Measurements from ENCODE around the gene HSPA9. TPM values are rescaled to one million over a fixed set of nuclear protein-coding genes. Genes with fewer than 3 reads are reported as not detected.

Gene HSPA9
- total and polyA plus RNA-seq, 2 of the 13 experiments (the other 11 are each of a cell fraction or from before 2014, with no cell fraction given) = 165 to 478 TPM

DNA sequence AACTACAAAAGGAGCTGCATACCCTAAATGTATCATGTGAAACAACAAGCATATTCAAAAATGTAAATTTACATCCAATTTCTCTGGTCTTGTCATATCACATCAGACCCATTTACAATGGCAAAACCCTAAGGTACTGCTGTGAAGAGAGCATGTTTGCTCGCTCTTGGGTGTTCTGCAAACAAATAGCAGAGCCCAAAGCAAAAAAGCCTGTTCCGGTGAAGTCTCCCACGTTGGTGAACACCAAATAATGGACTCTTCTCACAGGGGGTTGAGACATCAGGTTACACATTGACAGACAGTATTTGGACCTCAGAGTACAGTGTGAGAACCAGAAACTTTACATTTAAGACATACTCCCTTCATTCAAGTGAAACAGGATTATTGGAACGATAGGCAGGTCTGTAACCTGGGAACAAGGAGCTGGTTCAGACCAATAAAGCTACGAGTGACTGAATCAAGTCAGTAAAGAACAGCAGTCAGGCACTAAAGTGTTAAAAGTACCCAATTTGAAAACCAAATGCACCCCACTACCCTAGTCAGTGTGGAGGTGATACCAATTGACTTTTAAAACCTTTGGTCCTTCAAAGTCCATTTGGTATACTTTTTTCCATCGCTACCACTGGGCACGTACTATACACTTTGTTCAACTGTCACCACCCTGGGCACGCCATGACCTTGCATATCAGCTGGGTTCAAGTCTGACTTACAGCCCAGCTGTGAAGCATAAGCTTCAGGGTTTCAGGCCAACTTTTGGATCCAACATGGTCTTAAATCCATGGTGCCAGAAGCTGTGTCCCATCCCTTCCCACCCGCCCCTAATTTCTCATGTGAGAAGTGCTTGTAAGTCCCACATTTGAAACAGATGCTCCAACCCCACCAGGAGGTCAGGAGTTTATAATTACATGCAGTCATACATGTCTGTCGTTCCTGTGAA, 68.6 kb downstream of the HSPA9 start (continued):
- TF ChIP-seq, protein P1, sequence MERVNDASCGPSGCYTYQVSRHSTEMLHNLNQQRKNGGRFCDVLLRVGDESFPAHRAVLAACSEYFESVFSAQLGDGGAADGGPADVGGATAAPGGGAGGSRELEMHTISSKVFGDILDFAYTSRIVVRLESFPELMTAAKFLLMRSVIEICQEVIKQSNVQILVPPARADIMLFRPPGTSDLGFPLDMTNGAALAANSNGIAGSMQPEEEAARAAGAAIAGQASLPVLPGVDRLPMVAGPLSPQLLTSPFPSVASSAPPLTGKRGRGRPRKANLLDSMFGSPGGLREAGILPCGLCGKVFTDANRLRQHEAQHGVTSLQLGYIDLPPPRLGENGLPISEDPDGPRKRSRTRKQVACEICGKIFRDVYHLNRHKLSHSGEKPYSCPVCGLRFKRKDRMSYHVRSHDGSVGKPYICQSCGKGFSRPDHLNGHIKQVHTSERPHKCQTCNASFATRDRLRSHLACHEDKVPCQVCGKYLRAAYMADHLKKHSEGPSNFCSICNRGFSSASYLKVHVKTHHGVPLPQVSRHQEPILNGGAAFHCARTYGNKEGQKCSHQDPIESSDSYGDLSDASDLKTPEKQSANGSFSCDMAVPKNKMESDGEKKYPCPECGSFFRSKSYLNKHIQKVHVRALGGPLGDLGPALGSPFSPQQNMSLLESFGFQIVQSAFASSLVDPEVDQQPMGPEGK (CRISPR knock-in tag; IDR thresholded peaks at IDR 0.05) = peak; percentile 38; the same call in 1 of the 2 replicates
- no peak for TF ChIP-seq TBP (CRISPR knock-in tag; IDR thresholded peaks at IDR 0.05)
- 0 out of 2 replicates have a peak, but pooled peaks have one; percentile 28 for TF ChIP-seq ZSCAN31 (CRISPR knock-in tag; IDR thresholded peaks at IDR 0.05; ENCODE audit: low read depth)
- no peak for TF ChIP-seq ZNF30 (CRISPR knock-in tag; IDR thresholded peaks at IDR 0.05)
- TF ChIP-seq, protein P2, sequence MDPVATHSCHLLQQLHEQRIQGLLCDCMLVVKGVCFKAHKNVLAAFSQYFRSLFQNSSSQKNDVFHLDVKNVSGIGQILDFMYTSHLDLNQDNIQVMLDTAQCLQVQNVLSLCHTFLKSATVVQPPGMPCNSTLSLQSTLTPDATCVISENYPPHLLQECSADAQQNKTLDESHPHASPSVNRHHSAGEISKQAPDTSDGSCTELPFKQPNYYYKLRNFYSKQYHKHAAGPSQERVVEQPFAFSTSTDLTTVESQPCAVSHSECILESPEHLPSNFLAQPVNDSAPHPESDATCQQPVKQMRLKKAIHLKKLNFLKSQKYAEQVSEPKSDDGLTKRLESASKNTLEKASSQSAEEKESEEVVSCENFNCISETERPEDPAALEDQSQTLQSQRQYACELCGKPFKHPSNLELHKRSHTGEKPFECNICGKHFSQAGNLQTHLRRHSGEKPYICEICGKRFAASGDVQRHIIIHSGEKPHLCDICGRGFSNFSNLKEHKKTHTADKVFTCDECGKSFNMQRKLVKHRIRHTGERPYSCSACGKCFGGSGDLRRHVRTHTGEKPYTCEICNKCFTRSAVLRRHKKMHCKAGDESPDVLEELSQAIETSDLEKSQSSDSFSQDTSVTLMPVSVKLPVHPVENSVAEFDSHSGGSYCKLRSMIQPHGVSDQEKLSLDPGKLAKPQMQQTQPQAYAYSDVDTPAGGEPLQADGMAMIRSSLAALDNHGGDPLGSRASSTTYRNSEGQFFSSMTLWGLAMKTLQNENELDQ (CRISPR knock-in tag; IDR thresholded peaks at IDR 0.05; ENCODE audit: borderline replicate concordance) = no peak
- no peak for TF ChIP-seq CHD4 (IDR thresholded peaks at IDR 0.05; ENCODE audit: borderline replicate concordance, low read length)
- TF ChIP-seq LCORL (IDR thresholded peaks at IDR 0.05) = no peak
- TF ChIP-seq LCORL (CRISPR knock-in tag; IDR thresholded peaks at IDR 0.05) = peak; percentile 85
- no peak for TF ChIP-seq CBX5 (CRISPR knock-in tag; IDR thresholded peaks at IDR 0.05; ENCODE audit: borderline replicate concordance)
- TF ChIP-seq HDAC6 (IDR thresholded peaks at IDR 0.05; ENCODE audit: low read depth, low read length) = no peak
- TF ChIP-seq HDAC2 (CRISPR knock-in tag; IDR thresholded peaks at IDR 0.05) = peak; percentile 42; the same call in 1 of the 2 replicates
- no peak for TF ChIP-seq CBX1 (IDR thresholded peaks at IDR 0.05; ENCODE audit: low read depth)
- TF ChIP-seq, protein P3, sequence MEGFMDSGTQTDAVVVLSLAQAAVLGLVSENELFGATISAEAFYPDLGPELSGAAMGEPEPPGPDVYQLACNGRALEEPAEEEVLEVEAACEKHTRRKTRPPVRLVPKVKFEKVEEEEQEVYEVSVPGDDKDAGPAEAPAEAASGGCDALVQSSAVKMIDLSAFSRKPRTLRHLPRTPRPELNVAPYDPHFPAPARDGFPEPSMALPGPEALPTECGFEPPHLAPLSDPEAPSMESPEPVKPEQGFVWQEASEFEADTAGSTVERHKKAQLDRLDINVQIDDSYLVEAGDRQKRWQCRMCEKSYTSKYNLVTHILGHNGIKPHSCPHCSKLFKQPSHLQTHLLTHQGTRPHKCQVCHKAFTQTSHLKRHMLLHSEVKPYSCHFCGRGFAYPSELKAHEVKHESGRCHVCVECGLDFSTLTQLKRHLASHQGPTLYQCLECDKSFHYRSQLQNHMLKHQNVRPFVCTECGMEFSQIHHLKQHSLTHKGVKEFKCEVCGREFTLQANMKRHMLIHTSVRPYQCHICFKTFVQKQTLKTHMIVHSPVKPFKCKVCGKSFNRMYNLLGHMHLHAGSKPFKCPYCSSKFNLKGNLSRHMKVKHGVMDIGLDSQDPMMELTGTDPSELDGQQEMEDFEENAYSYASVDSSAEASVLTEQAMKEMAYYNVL (CRISPR knock-in tag; IDR thresholded peaks at IDR 0.05; ENCODE audit: borderline replicate concordance) = no peak
- TF ChIP-seq HDAC1 (CRISPR knock-in tag; IDR thresholded peaks at IDR 0.05) = peak; percentile 36; the same call in 1 of the 2 replicates
- no peak for TF ChIP-seq U2AF2 (IDR thresholded peaks at IDR 0.05; ENCODE audit: low read depth, low read length)
- TF ChIP-seq ZNF558 (CRISPR knock-in tag; IDR thresholded peaks at IDR 0.05; ENCODE audit: borderline replicate concordance) = no peak
- TF ChIP-seq NPAS2 (CRISPR knock-in tag; IDR thresholded peaks at IDR 0.05; ENCODE audit: borderline replicate concordance) = no peak
- TF ChIP-seq FOXM1 (CRISPR knock-in tag; IDR thresholded peaks at IDR 0.05) = no peak
- TF ChIP-seq ZNF337 (CRISPR knock-in tag; IDR thresholded peaks at IDR 0.05; ENCODE audit: borderline replicate concordance, low read depth) = no peak
- no peak for TF ChIP-seq PPARG (CRISPR knock-in tag; conservative IDR thresholded peaks at IDR 0.05)
- no peak for TF ChIP-seq ZNF546 (CRISPR knock-in tag; conservative IDR thresholded peaks at IDR 0.05)
- no peak for TF ChIP-seq BORCS8-MEF2B (CRISPR knock-in tag; IDR thresholded peaks at IDR 0.05)
- TF ChIP-seq TGIF2 (CRISPR knock-in tag; IDR thresholded peaks at IDR 0.05) = 0 out of 2 replicates have a peak, but pooled peaks have one; percentile 58
- TF ChIP-seq SOX5 (CRISPR knock-in tag; IDR thresholded peaks at IDR 0.05; ENCODE audit: borderline replicate concordance) = peak; percentile 26; the same call in 1 of the 2 replicates
- no peak for TF ChIP-seq KDM3A (CRISPR knock-in tag; IDR thresholded peaks at IDR 0.05; ENCODE audit: low read depth)
